H54 (cell line): Measurements from ENCODE around the gene KSR1.
"Not testable (repeated sequence)": the region's sequence is repeated elsewhere in the genome, so short reads cannot be mapped to it uniquely, and the experiment has no call there.

ENCODE experiments used
- DNase-seq: peaks from one replicate; pipeline ENCODE4 v3.0.0; 2011; ENCODE audit warnings: low spot score, mixed read lengths; ENCODE audit not compliant: insufficient read length
- FAIRE-seq: peaks from 3 replicates; lab custom pipeline; 2011; peaks lifted over from hg19 to GRCh38; lab: Jason Lieb, UNC
- POLR2A ChIP-seq: IDR thresholded peaks from 2 replicates; pipeline ENCODE4 v1.6.1; 2011; ENCODE audit warnings: low read depth, mild to moderate bottlenecking, low read length

Gene KSR1

DNA sequence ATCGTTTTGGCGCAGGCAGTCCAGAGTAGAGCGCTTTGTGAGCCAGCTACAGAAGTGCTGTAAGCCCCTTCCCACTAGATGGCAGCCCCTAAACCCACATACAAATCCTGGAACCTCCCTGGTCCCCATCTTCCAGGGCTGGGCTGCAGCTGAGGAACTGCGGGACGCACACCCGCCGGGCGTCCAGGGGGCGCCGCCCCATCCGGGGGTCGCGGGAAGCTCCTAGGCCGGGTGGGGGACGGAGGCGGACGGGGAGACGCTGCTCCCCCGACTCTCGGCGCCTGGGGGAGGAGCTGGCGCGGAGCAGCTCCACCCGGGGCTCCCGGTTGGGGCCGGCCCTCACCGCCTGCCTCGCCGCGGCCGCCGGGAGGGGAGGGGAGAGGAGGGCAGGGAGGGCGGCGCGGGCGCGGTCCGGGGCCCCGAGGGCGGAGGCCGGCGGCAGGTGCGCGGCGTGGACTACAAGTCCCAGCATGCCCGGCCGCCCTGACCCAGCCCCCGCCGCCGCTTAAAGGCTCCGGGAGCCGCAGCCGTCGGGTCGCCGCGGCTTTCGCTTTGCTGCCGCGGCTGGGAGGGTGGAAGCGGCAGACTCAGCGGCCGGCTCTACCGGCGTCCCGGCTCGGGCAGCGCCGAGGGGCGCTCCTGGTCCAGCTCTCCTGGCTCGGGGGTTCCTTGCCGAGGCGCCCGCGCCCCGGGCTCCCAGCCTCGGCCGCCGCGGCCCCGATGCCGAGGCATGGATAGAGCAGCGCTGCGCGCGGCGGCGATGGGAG is at the start of gene KSR1:
Gene KSR1, plus strand, starts transcription at position 535 of the 767 bp plus-strand sequence. Its CDS starts 196 bp downstream, at position 731.
- FAIRE-seq (no peak), DNase-seq (peak; percentile 74)
- TF ChIP-seq POLR2A = no peak

- DNase-seq (peak; percentile 21), FAIRE-seq (no peak)
Observed at GRCh38 chr17:27407916-27408864, 48.1 kb upstream of the KSR1 start.

GRCh38 chr17:27408891-27409290 is 47.4 kb upstream of the KSR1 start:
- TF ChIP-seq POLR2A = no peak
- peak; percentile 10 for DNase-seq
- no peak for FAIRE-seq

More at GRCh38 chr17:27407916-27408864, 48.1 kb upstream of the KSR1 start:
- no peak for TF ChIP-seq POLR2A

DNA sequence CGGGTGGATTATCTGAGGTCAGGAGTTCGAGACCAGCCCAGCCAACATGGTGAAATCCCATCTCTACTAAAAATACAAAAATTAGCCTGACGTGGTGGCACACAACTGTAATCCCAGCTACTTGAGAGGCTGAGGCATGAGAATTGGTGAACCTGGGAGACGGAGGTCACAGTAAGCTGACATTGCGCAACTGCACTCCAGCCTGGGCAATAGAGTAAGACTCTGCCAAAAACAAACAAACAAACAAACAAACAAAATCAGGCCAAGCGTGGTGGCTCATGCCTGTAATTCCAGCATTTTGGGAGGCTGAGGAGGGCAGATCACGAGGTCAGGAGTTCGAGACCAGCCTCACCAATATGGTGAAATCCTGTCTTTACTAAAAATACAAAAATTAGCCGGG is 44.1 kb upstream of the KSR1 start:
- DNase-seq, FAIRE-seq: not testable (repeated sequence)

DNA sequence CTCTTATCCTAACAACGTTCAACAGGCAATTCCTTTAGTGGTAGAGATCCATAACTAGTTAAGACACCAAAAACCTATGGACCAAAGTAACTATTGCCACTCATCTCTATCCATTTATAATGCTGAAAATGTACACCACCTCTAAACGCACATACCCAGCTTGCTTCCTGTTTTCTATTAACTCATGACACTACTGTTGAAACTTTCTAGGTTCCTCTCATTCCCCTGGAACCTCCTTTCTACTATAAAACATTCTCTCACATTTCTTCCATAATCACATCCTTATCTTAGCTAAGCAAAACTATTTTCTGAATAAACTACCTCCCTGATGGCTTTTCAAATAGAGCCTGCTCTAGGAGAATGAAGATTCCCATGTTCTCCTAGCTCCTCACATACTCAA is 42.9 kb upstream of the KSR1 start:
- FAIRE-seq (no peak), DNase-seq (no peak)
- no peak for TF ChIP-seq POLR2A

GRCh38 chr17:27413792-27414191 is 42.5 kb upstream of the KSR1 start:
- DNase-seq (no peak), FAIRE-seq (no peak)
- TF ChIP-seq POLR2A = no peak

- no peak for TF ChIP-seq POLR2A
- FAIRE-seq (no peak), DNase-seq (no peak)
Observed at GRCh38 chr17:27414271-27414670, 42.0 kb upstream of the KSR1 start.

GRCh38 chr17:27414694-27415093 is 41.6 kb upstream of the KSR1 start:
- TF ChIP-seq POLR2A = no peak
- FAIRE-seq = no peak
- DNase-seq = no peak

DNA sequence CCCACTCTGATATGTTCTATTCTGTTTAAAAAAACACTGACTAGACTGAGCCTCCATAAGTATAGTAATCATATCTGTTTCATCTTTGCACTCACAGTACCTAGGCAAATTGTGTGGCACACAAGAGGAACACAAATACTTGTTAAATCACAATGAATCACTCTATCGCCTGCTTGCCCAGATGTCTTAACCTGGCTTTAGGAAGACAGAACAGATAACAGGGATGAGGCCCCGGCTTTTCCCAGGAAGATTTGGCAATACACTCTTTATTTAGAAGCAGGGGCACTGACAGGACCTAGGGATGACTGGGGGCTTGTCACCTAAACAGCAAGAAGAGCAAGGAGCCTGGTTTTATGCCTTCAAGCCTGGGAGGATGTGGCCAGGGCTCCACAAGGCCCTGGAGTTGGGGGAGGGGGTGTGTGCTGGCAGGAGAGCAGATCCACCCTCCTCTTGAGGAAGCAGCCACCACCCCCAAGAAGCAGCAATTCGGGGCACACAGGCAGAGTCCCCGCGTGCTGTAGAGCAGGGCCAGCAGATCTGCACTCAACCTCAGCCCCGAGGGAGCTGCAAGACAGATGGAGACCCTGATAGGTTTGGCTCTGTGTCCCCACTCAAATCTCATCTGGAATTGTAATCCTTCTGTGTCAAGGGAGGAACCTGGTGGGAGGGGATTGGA is 41.0 kb upstream of the KSR1 start:
- no peak for FAIRE-seq

GRCh38 chr17:27417596-27418365 is 38.5 kb upstream of the KSR1 start:
- FAIRE-seq (no peak), DNase-seq (no peak)
- TF ChIP-seq POLR2A = no peak

More for the DNA sequence above, 41.0 kb upstream of the KSR1 start:
- TF ChIP-seq POLR2A = no peak
- no peak for DNase-seq

- TF ChIP-seq POLR2A = no peak
- DNase-seq = no peak
- no peak for FAIRE-seq
Observed at GRCh38 chr17:27418366-27418615, 38.0 kb upstream of the KSR1 start.

GRCh38 chr17:27419156-27419555 is 37.1 kb upstream of the KSR1 start:
- no peak for FAIRE-seq
- TF ChIP-seq POLR2A = no peak
- no peak for DNase-seq

DNA sequence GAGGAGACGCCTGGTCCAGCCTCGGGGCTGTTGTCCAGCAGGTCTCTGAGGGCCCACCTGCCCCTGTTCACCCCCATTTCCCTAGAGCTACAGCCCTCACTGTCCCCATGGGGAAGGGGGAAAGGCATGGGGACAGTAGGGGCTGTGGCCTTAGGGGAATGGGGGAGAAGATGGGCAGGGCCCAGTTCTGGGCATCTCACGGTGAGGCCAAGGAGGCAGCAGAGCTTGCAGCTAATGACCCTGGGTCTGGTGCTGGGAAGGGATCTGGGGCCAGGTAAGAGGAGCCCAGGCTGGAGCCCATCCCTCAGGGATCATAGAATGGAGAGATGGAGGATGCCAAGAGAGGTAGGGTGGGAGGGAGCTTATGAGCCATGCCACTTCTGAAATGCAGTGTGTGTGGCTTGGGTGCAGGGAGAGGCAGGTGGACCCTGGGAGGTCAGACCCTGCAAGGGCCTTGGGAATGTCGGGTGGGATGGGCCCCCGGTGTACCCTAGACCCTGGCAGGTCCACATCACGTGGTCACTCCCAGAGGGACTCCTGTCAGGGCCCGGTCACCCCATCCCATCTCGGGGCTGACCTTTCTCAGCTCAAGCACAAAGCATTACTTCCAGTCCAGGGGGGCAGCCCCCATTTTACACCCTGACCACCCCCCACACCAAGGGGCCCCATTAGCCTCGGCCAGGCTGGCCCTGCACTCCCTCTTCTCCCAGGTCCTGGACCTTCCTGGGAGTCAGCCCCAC is 35.9 kb upstream of the KSR1 start:
- no peak for DNase-seq
- TF ChIP-seq POLR2A = no peak
- FAIRE-seq = no peak

- DNase-seq (no peak), FAIRE-seq (no peak)
- TF ChIP-seq POLR2A = no peak
Observed at GRCh38 chr17:27421111-27421510, 35.1 kb upstream of the KSR1 start.

- not testable (repeated sequence) for DNase-seq, FAIRE-seq
Observed at GRCh38 chr17:27421626-27422025, 34.6 kb upstream of the KSR1 start.
